ENCODE data around the gene AIF1.

DNA sequence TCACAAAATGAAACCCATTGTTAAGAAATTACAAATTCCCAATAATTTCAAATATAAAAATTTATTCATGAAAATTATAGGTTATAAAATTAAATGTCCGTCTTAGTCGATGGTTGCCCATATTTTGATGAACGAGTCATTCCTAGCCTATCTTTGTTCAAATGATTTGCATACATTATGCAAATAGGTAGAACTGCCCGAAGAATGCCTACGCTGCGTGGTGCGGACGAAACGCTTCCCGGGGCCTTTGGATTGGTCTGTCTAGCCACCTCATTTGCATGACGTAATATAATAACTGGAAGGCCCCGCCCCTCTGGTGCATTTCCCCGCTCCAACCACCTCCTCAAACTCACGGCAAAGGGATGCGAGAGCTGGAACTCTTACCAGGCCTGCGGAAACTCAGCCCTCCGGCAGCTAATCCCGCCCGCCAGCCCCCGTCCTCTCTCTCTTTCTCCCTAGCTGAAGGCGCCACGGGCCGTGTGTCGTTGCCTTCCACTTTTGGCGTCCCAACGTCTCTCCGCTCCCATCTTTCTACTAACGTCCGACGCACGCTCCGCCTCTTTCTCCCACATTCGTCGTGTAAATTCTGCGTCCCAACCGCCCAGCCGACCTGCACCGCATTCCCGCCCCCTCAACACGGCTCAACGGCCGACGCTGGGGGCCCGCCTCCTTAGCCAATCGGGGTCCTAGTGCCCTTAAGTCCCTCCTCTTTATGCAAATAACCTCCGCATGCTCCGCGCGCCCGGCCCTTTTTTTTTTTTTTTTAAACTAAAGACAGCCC lies 5.0 kb downstream of the AIF1 start:
- TF ChIP-seq, protein P1, sequence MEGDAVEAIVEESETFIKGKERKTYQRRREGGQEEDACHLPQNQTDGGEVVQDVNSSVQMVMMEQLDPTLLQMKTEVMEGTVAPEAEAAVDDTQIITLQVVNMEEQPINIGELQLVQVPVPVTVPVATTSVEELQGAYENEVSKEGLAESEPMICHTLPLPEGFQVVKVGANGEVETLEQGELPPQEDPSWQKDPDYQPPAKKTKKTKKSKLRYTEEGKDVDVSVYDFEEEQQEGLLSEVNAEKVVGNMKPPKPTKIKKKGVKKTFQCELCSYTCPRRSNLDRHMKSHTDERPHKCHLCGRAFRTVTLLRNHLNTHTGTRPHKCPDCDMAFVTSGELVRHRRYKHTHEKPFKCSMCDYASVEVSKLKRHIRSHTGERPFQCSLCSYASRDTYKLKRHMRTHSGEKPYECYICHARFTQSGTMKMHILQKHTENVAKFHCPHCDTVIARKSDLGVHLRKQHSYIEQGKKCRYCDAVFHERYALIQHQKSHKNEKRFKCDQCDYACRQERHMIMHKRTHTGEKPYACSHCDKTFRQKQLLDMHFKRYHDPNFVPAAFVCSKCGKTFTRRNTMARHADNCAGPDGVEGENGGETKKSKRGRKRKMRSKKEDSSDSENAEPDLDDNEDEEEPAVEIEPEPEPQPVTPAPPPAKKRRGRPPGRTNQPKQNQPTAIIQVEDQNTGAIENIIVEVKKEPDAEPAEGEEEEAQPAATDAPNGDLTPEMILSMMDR (conservative IDR thresholded peaks at IDR 0.05): no peak
- TF ChIP-seq ZFX (IDR thresholded peaks at IDR 0.05): no peak
